T-helper 2 cell treated with Interferon-gamma antibody and Interleukin-4, amounts not matched to agents 100 ng/mL and 5 ng/mL, for 36 hours (primary cell): ENCODE results near the gene MYH7. TPM values are rescaled to one million over a fixed set of nuclear protein-coding genes. Genes with fewer than 3 reads are reported as not detected.
"Not testable (repeated sequence)": the region's sequence is repeated elsewhere in the genome, so short reads cannot be mapped to it uniquely, and the experiment has no call there.

ENCODE experiments used
- intact Hi-C: fragments of 100-400 bp; cut with micrococcal nuclease; formaldehyde crosslinking; loops from one replicate; pipeline ENCODE4 v1.15.1; 2023
- total RNA-seq: library from RNA; stranded (reverse); gene quantifications from 2 replicates; pipeline ENCODE4 v1.2.3, GENCODE V29; 2022

Gene MYH7
- not detected in 2 replicates for total RNA-seq

- intact Hi-C loops: no loop called here
Measured at GRCh38 chr14:23435543-23436326, at the start of gene MYH7. Gene MYH7 (minus strand): TSS chr14:23435660. CDS start chr14:23433732, 1,928 bp downstream.

- intact Hi-C loops: no loop called here
Measured at GRCh38 chr14:23483236-23483854, 47.9 kb upstream of the MYH7 start.

GRCh38 chr14:23482823-23483148 lies 47.3 kb upstream of the MYH7 start:
- intact Hi-C loops: no loop called here

GRCh38 chr14:23481979-23482822 lies 46.7 kb upstream of the MYH7 start:
- intact Hi-C loops: no loop called here

- intact Hi-C loops: no loop called here
Measured at GRCh38 chr14:23481362-23481970, 46.0 kb upstream of the MYH7 start.

GRCh38 chr14:23478109-23478759 lies 42.8 kb upstream of the MYH7 start:
- intact Hi-C loops: loop anchor here (1.0 kb wide), 2 partner anchors 61 to 84 kb away; no protein-coding TSS in a partner anchor

- intact Hi-C loops: no loop called here
Measured at GRCh38 chr14:23470947-23471346, 35.5 kb upstream of the MYH7 start.

- intact Hi-C loops: loop anchor here (1.0 to 5.0 kb wide), 7 partner anchors 81 to 677 kb away; partner anchors contain the start of genes ACIN1, AP1G2, C14orf119 and PABPN1
Measured at GRCh38 chr14:23469906-23470403, 34.5 kb upstream of the MYH7 start.

- intact Hi-C loops: loop anchor here (1.0 to 5.0 kb wide), 7 partner anchors 82 to 678 kb away; partner anchors contain the start of genes ACIN1, AP1G2, C14orf119 and PABPN1
Measured at GRCh38 chr14:23469127-23469905, 33.9 kb upstream of the MYH7 start, which contains the start of gene NGDN. Gene NGDN (plus strand): TSS chr14:23469703. CDS start chr14:23469716, 13 bp downstream.

GRCh38 chr14:23468704-23469126 lies 33.3 kb upstream of the MYH7 start:
- intact Hi-C loops: loop anchor here (1.0 to 5.0 kb wide), 7 partner anchors 83 to 679 kb away; partner anchors contain the start of genes ACIN1, AP1G2, C14orf119 and PABPN1

- intact Hi-C loops: loop anchor here (5.0 kb wide), 1 partner anchor 682 kb away; the partner anchor contains the start of genes PSME2 and RNF31
Measured at GRCh38 chr14:23465261-23465660, 29.8 kb upstream of the MYH7 start.

GRCh38 chr14:23464700-23465099 lies 29.2 kb upstream of the MYH7 start:
- intact Hi-C loops: loop anchor here (5.0 kb wide), 1 partner anchor 683 kb away; the partner anchor contains the start of genes PSME2 and RNF31

GRCh38 chr14:23460960-23461359 lies 25.5 kb upstream of the MYH7 start:
- intact Hi-C loops: no loop called here

GRCh38 chr14:23457587-23458445 lies 22.4 kb upstream of the MYH7 start:
- intact Hi-C loops: no loop called here

- intact Hi-C loops: not testable (repeated sequence)
Measured at GRCh38 chr14:23456883-23457586, 21.6 kb upstream of the MYH7 start.

- intact Hi-C loops: no loop called here
Measured at GRCh38 chr14:23454445-23454856, 19.0 kb upstream of the MYH7 start.

- intact Hi-C loops: no loop called here
Measured at GRCh38 chr14:23452237-23452636, 16.8 kb upstream of the MYH7 start.

- intact Hi-C loops: no loop called here
Measured at GRCh38 chr14:23450379-23450778, 14.9 kb upstream of the MYH7 start.
